ENCODE results near the gene FZR1. TPM values are rescaled to one million over a fixed set of nuclear protein-coding genes. Genes with fewer than 3 reads are reported as not detected.

The FZR1 gene
- total and polyA plus RNA-seq, 2 of the 13 experiments (the other 11 are each of a cell fraction or from before 2014, with no cell fraction given) = 29.0 to 30.8 TPM

GRCh38 chr19:3505598-3506383 lies at the start of gene FZR1 (continued):
- TF ChIP-seq ZNF547 (CRISPR knock-in tag; IDR thresholded peaks at IDR 0.05) = peak; percentile 60
- TF ChIP-seq CTCF (CRISPR knock-in tag; IDR thresholded peaks at IDR 0.05) = peak; percentile 48
- TF ChIP-seq DPF2 (CRISPR knock-in tag; IDR thresholded peaks at IDR 0.05; ENCODE audit: borderline replicate concordance, low read depth) = no peak
- TF ChIP-seq SMC3 (IDR thresholded peaks at IDR 0.05; ENCODE audit: low read length) = no peak
- peak; percentile 87 for TF ChIP-seq KDM2A (CRISPR knock-in tag; IDR thresholded peaks at IDR 0.05; ENCODE audit: borderline replicate concordance, low read depth)
- peak; percentile 88; the same call in 1 of the 2 replicates for TF ChIP-seq U2AF2 (IDR thresholded peaks at IDR 0.05; ENCODE audit: low read depth, low read length)
- TF ChIP-seq SAP130 (CRISPR knock-in tag; IDR thresholded peaks at IDR 0.05; ENCODE audit: low read depth) = peak; percentile 99
- TF ChIP-seq, protein P1, sequence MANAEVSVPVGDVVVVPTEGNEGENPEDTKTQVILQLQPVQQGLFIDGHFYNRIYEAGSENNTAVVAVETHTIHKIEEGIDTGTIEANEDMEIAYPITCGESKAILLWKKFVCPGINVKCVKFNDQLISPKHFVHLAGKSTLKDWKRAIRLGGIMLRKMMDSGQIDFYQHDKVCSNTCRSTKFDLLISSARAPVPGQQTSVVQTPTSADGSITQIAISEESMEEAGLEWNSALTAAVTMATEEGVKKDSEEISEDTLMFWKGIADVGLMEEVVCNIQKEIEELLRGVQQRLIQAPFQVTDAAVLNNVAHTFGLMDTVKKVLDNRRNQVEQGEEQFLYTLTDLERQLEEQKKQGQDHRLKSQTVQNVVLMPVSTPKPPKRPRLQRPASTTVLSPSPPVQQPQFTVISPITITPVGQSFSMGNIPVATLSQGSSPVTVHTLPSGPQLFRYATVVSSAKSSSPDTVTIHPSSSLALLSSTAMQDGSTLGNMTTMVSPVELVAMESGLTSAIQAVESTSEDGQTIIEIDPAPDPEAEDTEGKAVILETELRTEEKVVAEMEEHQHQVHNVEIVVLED (CRISPR knock-in tag; IDR thresholded peaks at IDR 0.05; ENCODE audit: borderline replicate concordance) = peak; percentile 90
- 0 out of 2 replicates have a peak, but pooled peaks have one; percentile 41 for TF ChIP-seq HIVEP1 (CRISPR knock-in tag; IDR thresholded peaks at IDR 0.05)
- TF ChIP-seq PHF20 (CRISPR knock-in tag; IDR thresholded peaks at IDR 0.05) = peak; percentile 79
- peak; percentile 86; the same call in 1 of the 2 replicates for TF ChIP-seq YEATS2 (CRISPR knock-in tag; IDR thresholded peaks at IDR 0.05; ENCODE audit: borderline replicate concordance)
- TF ChIP-seq, protein P2, sequence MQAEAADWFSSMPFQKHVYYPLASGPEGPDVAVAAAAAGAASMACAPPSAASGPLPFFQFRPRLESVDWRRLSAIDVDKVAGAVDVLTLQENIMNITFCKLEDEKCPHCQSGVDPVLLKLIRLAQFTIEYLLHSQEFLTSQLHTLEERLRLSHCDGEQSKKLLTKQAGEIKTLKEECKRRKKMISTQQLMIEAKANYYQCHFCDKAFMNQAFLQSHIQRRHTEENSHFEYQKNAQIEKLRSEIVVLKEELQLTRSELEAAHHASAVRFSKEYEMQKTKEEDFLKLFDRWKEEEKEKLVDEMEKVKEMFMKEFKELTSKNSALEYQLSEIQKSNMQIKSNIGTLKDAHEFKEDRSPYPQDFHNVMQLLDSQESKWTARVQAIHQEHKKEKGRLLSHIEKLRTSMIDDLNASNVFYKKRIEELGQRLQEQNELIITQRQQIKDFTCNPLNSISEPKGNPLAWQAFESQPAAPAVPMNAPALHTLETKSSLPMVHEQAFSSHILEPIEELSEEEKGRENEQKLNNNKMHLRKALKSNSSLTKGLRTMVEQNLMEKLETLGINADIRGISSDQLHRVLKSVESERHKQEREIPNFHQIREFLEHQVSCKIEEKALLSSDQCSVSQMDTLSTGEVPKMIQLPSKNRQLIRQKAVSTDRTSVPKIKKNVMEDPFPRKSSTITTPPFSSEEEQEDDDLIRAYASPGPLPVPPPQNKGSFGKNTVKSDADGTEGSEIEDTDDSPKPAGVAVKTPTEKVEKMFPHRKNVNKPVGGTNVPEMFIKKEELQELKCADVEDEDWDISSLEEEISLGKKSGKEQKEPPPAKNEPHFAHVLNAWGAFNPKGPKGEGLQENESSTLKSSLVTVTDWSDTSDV (CRISPR knock-in tag; IDR thresholded peaks at IDR 0.05) = 0 out of 2 replicates have a peak, but pooled peaks have one; percentile 25
- TF ChIP-seq, protein P3, sequence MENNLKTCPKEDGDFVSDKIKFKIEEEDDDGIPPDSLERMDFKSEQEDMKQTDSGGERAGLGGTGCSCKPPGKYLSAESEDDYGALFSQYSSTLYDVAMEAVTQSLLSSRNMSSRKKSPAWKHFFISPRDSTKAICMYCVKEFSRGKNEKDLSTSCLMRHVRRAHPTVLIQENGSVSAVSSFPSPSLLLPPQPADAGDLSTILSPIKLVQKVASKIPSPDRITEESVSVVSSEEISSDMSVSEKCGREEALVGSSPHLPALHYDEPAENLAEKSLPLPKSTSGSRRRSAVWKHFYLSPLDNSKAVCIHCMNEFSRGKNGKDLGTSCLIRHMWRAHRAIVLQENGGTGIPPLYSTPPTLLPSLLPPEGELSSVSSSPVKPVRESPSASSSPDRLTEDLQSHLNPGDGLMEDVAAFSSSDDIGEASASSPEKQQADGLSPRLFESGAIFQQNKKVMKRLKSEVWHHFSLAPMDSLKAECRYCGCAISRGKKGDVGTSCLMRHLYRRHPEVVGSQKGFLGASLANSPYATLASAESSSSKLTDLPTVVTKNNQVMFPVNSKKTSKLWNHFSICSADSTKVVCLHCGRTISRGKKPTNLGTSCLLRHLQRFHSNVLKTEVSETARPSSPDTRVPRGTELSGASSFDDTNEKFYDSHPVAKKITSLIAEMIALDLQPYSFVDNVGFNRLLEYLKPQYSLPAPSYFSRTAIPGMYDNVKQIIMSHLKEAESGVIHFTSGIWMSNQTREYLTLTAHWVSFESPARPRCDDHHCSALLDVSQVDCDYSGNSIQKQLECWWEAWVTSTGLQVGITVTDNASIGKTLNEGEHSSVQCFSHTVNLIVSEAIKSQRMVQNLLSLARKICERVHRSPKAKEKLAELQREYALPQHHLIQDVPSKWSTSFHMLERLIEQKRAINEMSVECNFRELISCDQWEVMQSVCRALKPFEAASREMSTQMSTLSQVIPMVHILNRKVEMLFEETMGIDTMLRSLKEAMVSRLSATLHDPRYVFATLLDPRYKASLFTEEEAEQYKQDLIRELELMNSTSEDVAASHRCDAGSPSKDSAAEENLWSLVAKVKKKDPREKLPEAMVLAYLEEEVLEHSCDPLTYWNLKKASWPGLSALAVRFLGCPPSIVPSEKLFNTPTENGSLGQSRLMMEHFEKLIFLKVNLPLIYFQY (CRISPR knock-in tag; IDR thresholded peaks at IDR 0.05; ENCODE audit: borderline replicate concordance) = 0 out of 2 replicates have a peak, but pooled peaks have one; percentile 38
- peak; percentile 72 for TF ChIP-seq RFX5 (IDR thresholded peaks at IDR 0.05; ENCODE audit: low read depth, low read length)

Measured in HepG2 (cell line).